ENCODE results near the gene KLHL17. TPM values are rescaled to one million over a fixed set of nuclear protein-coding genes. Genes with fewer than 3 reads are reported as not detected.

Gene KLHL17
- total and polyA plus RNA-seq, 10 of the 15 experiments (the other 5 are each of a cell fraction or from before 2014, with no cell fraction given), result 0.03 to 30.6 (median 5.3) TPM

- no peak overlapping the region for H3K4me2 ChIP-seq (ENCODE audit: control insufficient read depth, insufficient read depth)
- H4K20me1 ChIP-seq (ENCODE audit: control insufficient read depth, insufficient read depth), result peaks cover 5% of the 10 kb centered on the region
- no peak for ATAC-seq
- TF ChIP-seq ZNF24 (IDR thresholded peaks at IDR 0.05), result no peak
- no peak for TF ChIP-seq TAF1 (IDR thresholded peaks at IDR 0.05; ENCODE audit: borderline replicate concordance, low read depth, low read length)
- TF ChIP-seq E2F8 (IDR thresholded peaks at IDR 0.05; ENCODE audit: low read depth, partially characterized antibody), result no peak
- no peak for TF ChIP-seq ATF7 (IDR thresholded peaks at IDR 0.05; ENCODE audit: low read depth)
- no peak for TF ChIP-seq CEBPZ (IDR thresholded peaks at IDR 0.05; ENCODE audit: low read depth, low read length)
- TF ChIP-seq CREB1 (IDR thresholded peaks at IDR 0.05; ENCODE audit: low read depth), result no peak
- H2AFZ ChIP-seq (ENCODE audit: control insufficient read depth, low read depth, low read length), result no peak overlapping the region
- no peak for FAIRE-seq
- WGBS (ENCODE audit: insufficient coverage, insufficient replicate concordance, low lambda C conversion rate, missing lambda C conversion rate), result 86% methylated on average over 15 of the region's 15 CpGs
- no TSS peak for BruUV-seq (replicated peaks)
- no peaks in the 10 kb centered on the region for H3K27me3 ChIP-seq (replicated peaks in 1 of 2; ENCODE audit: control insufficient read depth in 2 of 2, insufficient read depth in 2 of 2, low read length in 1 of 2)
- in situ Hi-C loops (cut with MboI), result no loop called here
- ChIA-PET RAD21 (ENCODE audit: unreplicated experiment) (no interaction called here), SMC1A (ENCODE audit: uncharacterized antibody, unreplicated experiment) (no interaction called here), POLR2A (no interaction called here), CTCF (interaction anchor here (0.6 kb wide), 1 partner anchor 48 kb away, joined by 3 read pairs; no protein-coding TSS in a partner anchor)
- no peak for DNase-seq (ENCODE audit: low read depth, low spot score)
- H3K4me1 ChIP-seq (ENCODE audit: control insufficient read depth, insufficient read depth, low read length), result peaks cover 4% of the 10 kb centered on the region
- intact Hi-C loops (cut with micrococcal nuclease; ENCODE audit: unreplicated experiment), result no loop called here
- H3K36me3 ChIP-seq (ENCODE audit: control insufficient read depth in 2 of 2, insufficient read depth in 2 of 2, low read length in 1 of 2), result peaks cover 27 to 63% of the 10 kb centered on the region in 2 experiments
- no peaks in the 10 kb centered on the region for H3K9me3 ChIP-seq (replicated peaks; ENCODE audit: control insufficient read depth, insufficient read depth, low read length)
- no peak overlapping the region for H3K27ac ChIP-seq (ENCODE audit: control insufficient read depth, insufficient read depth)
- peaks cover 2% of the 10 kb centered on the region for H3K79me2 ChIP-seq (ENCODE audit: control insufficient read depth, insufficient read depth, low read length)
- H3K9ac ChIP-seq (ENCODE audit: control insufficient read depth, insufficient read depth, low read length), result no peak overlapping the region
- H3K4me3 ChIP-seq, result no peak overlapping the region
These were observed 8.2 kb upstream of the KLHL17 start for GRCh38 chr1:952201-952600.
